Hematopoietic multipotent progenitor cell treated with erythropoietin and hydrocortisone succinate and interleukin-3 and kit ligand, for 17 days (in vitro differentiated cells): Measurements from ENCODE around the gene CCR4.
"Not testable (repeated sequence)": the region's sequence is repeated elsewhere in the genome, so short reads cannot be mapped to it uniquely, and the experiment has no call there.

Source experiments
- DNase-seq: peaks from one replicate; pipeline ENCODE4 v3.0.0-alpha.2; 2015; ENCODE audit warnings: low spot score

Gene CCR4

GRCh38 chr3:32983124-32983523 is 31.7 kb downstream of the CCR4 start:
- DNase-seq = no peak

GRCh38 chr3:32984918-32985317 is 33.5 kb downstream of the CCR4 start:
- DNase-seq = not testable (repeated sequence)

GRCh38 chr3:32989171-32989570 is 37.7 kb downstream of the CCR4 start:
- no peak for DNase-seq

- no peak for DNase-seq
Measured at GRCh38 chr3:32990116-32990515, 38.7 kb downstream of the CCR4 start.

GRCh38 chr3:32991781-32992180 is 40.3 kb downstream of the CCR4 start:
- DNase-seq = no peak

GRCh38 chr3:32992310-32992686 is 40.9 kb downstream of the CCR4 start:
- DNase-seq = no peak

- DNase-seq = no peak
Measured at GRCh38 chr3:32994045-32994444, 42.6 kb downstream of the CCR4 start.

GRCh38 chr3:32995098-32995497 is 43.7 kb downstream of the CCR4 start:
- DNase-seq = no peak

- DNase-seq = no peak
Measured at GRCh38 chr3:32996048-32996754, 44.8 kb downstream of the CCR4 start.

GRCh38 chr3:32996755-32997091 is 45.3 kb downstream of the CCR4 start:
- DNase-seq = no peak

GRCh38 chr3:32998631-32999451 is 47.4 kb downstream of the CCR4 start:
- no peak for DNase-seq

- DNase-seq = no peak
Measured at GRCh38 chr3:33000691-33001385, 49.4 kb downstream of the CCR4 start.

GRCh38 chr3:33001889-33002288 is 50.4 kb downstream of the CCR4 start:
- DNase-seq = no peak

- no peak for DNase-seq
Measured at GRCh38 chr3:33003308-33003707, 51.9 kb downstream of the CCR4 start.

- no peak for DNase-seq
Measured at GRCh38 chr3:33004205-33004604, 52.8 kb downstream of the CCR4 start.

- DNase-seq = no peak
Measured at GRCh38 chr3:33004961-33005360, 53.5 kb downstream of the CCR4 start.
